GM23338 (cell line): ENCODE measurements around the gene LCE3E. TPM values are rescaled to one million over a fixed set of nuclear protein-coding genes. Genes with fewer than 3 reads are reported as not detected.

Source experiments
- ATAC-seq: fragments of 200-7000 bp; cut with Tn5 transposase; 3 replicates; pipeline ENCODE4 v1.9.1; 2020
- DNase-seq: peaks from one replicate; pipeline ENCODE4 v3.0.0-alpha.2; 2015; ENCODE audit warnings: low spot score
- H2AFZ ChIP-seq: fragments of 200-600 bp; sonication (generic); 2 replicates; pipeline ENCODE4 v1.8.0; 2016; ENCODE audit warnings: antibody characterized with exemption, mild to moderate bottlenecking, moderate library complexity
- H3F3A ChIP-seq: fragments of 200-600 bp; sonication (generic); replicated peaks from 2 replicates; pipeline ENCODE4 v1.8.0; 2017; ENCODE audit warnings: antibody characterized with exemption, mixed run types, low read depth
- H3K27ac ChIP-seq: fragments of 200-600 bp; sonication (generic); 2 replicates; pipeline ENCODE4 v1.6.1; 2016; ENCODE audit warnings: low read depth
- H3K27me3 ChIP-seq: fragments of 200-600 bp; sonication (generic); 2 replicates; pipeline ENCODE4 v1.8.0; 2016; ENCODE audit warnings: mild to moderate bottlenecking, mixed run types, moderate library complexity; ENCODE audit not compliant: insufficient read depth
- H3K36me3 ChIP-seq: fragments of 200-600 bp; sonication (generic); 2 replicates; pipeline ENCODE4 v1.8.0; 2016; ENCODE audit warnings: mild to moderate bottlenecking; ENCODE audit not compliant: insufficient read depth
- H3K4me1 ChIP-seq: fragments of 200-600 bp; sonication (generic); 2 replicates; pipeline ENCODE4 v1.8.0; 2016; ENCODE audit warnings: mild to moderate bottlenecking, moderate library complexity; ENCODE audit not compliant: insufficient read depth
- H3K4me2 ChIP-seq: fragments of 200-600 bp; sonication (generic); 2 replicates; pipeline ENCODE4 v1.7.1; 2017; ENCODE audit warnings: mixed run types
- H3K4me3 ChIP-seq: fragments of 200-600 bp; sonication (generic); 2 replicates; pipeline ENCODE4 v1.6.1; 2016; ENCODE audit warnings: mixed run types
- H3K79me2 ChIP-seq: fragments of 200-600 bp; sonication (generic); replicated peaks from 2 replicates; pipeline ENCODE4 v1.8.0; 2017; ENCODE audit warnings: mild to moderate bottlenecking; ENCODE audit not compliant: insufficient read depth
- H3K9me2 ChIP-seq: fragments of 200-600 bp; sonication (generic); 2 replicates; pipeline ENCODE4 v1.8.0; 2017; ENCODE audit not compliant: insufficient read depth
- H4K20me1 ChIP-seq: fragments of 200-600 bp; sonication (generic); replicated peaks from 2 replicates; pipeline ENCODE4 v1.8.0; 2017; ENCODE audit warnings: mild to moderate bottlenecking; ENCODE audit not compliant: insufficient read depth
- H3K27ac Mint-ChIP-seq: 2 replicates; pipeline ENCODE4 v1.8.0; 2020; ENCODE audit warnings: inconsistent platforms, mild to moderate bottlenecking, moderate library complexity, mixed read lengths
- H3K27me3 Mint-ChIP-seq: 3 replicates; pipeline ENCODE4 v1.8.0; 2022; ENCODE audit warnings: low read depth, mild to moderate bottlenecking, moderate library complexity, mixed read lengths, inconsistent platforms; ENCODE audit not compliant: insufficient read depth, poor library complexity
- H3K36me3 Mint-ChIP-seq: 3 replicates; pipeline ENCODE4 v1.8.0; 2021; ENCODE audit warnings: low read depth, mild to moderate bottlenecking, inconsistent platforms, moderate library complexity, mixed read lengths
- H3K4me1 Mint-ChIP-seq: 3 replicates; pipeline ENCODE4 v1.8.0; 2020; ENCODE audit warnings: mild to moderate bottlenecking, inconsistent platforms, mixed read lengths
- H3K4me3 Mint-ChIP-seq: 3 replicates; pipeline ENCODE4 v1.8.0; 2021; ENCODE audit warnings: moderate library complexity, mild to moderate bottlenecking, inconsistent platforms, mixed read lengths
- H3K9me3 Mint-ChIP-seq: 3 replicates; pipeline ENCODE4 v1.8.0; 2020; ENCODE audit warnings: moderate library complexity, mild to moderate bottlenecking, inconsistent platforms, mixed read lengths
- CTCF ChIP-seq, 2 experiments: fragments of 200-600 bp in 1 of 2; sonication (generic) in 1 of 2; conservative IDR thresholded peaks; 2 replicates each; pipeline versions ENCODE4 v1.5.1 to v1.6.1; 2016 to 2017; ENCODE audit warnings: antibody characterized with exemption in 2 of 2, low read depth in 2 of 2, mild to moderate bottlenecking in 2 of 2, moderate library complexity in 1 of 2
- ETS1 ChIP-seq: IDR thresholded peaks from 2 replicates; pipeline ENCODE4 v1.6.1; 2016; ENCODE audit warnings: antibody characterized with exemption
- EZH2 ChIP-seq: fragments of 200-600 bp; sonication (generic); IDR thresholded peaks from one replicate; pipeline ENCODE4 v1.8.0; 2017; ENCODE audit warnings: antibody characterized with exemption, mild to moderate bottlenecking, low read depth; ENCODE audit not compliant: unreplicated experiment
- EZH2phosphoT487 ChIP-seq: fragments of 200-600 bp; sonication (generic); IDR thresholded peaks from one replicate; pipeline ENCODE4 v1.8.1; 2018; ENCODE audit warnings: antibody characterized with exemption; ENCODE audit not compliant: unreplicated experiment
- NANOG ChIP-seq: IDR thresholded peaks from 2 replicates; pipeline ENCODE4 v1.6.1; 2016; ENCODE audit warnings: antibody characterized with exemption, borderline replicate concordance
- REST ChIP-seq: IDR thresholded peaks from one replicate; pipeline ENCODE4 v1.6.1; 2018; ENCODE audit warnings: antibody characterized with exemption; ENCODE audit not compliant: unreplicated experiment
- ZNF331 ChIP-seq: fragments of 250-450 bp; sonication (Bioruptor Pico); IDR thresholded peaks from 2 replicates; pipeline ENCODE4 v1.5.0; 2020; ENCODE audit warnings: low read depth, mild to moderate bottlenecking, moderate library complexity
- ZNF462 ChIP-seq: fragments of 250-450 bp; sonication (Bioruptor Pico); IDR thresholded peaks from 2 replicates; pipeline ENCODE4 v1.5.0; 2020; ENCODE audit warnings: mild to moderate bottlenecking, moderate library complexity
- polyA plus RNA-seq: library from polyadenylated mRNA; unstranded; fragments of >200 nt; fragmentation: Nextera tagmentation; extraction: Ambion mirVana; gene quantifications from 2 replicates; pipeline ENCODE4 v1.2.1, GENCODE V29; 2016
- total RNA-seq: library from RNA; depleted of rRNA; stranded (reverse); fragments of >200 nt; shearing (Covaris generic); gene quantifications from 2 replicates; pipeline ENCODE4 v1.2.3, GENCODE V29; 2014

The LCE3E gene
- total and polyA plus RNA-seq, 2 experiments from 2014 or later = not detected

GRCh38 chr1:152596986-152597385 lies 30.4 kb upstream of the LCE3E start (continued):
- no peak for TF ChIP-seq REST

- no peaks in the 10 kb centered on the region for H3K4me1 Mint-ChIP-seq
- H3K9me3 Mint-ChIP-seq = peaks cover 2% of the 10 kb centered on the region; the same call in 1 of the 3 replicates
- no peak for ATAC-seq
- no peak for TF ChIP-seq NANOG
- no peak for TF ChIP-seq REST
- TF ChIP-seq ZNF331 = no peak
- no peak for TF ChIP-seq EZH2phosphoT487
- no peak for TF ChIP-seq EZH2
- no peak for TF ChIP-seq ZNF462 (CRISPR knock-in tag)
- no peak for TF ChIP-seq ETS1
- TF ChIP-seq CTCF (conservative IDR thresholded peaks at IDR 0.05; ENCODE audit: low read depth in 2 of 2) = no peak
These were observed 19.0 kb upstream of the LCE3E start for GRCh38 chr1:152585586-152585985.

More at GRCh38 chr1:152585586-152585985, 19.0 kb upstream of the LCE3E start:
- Histone ChIP-seq H3K4me3 (no peak overlapping the region), H3K9me2 (peaks cover 4% of the 10 kb centered on the region; the same call in 1 of the 2 replicates), H3K36me3 (no peaks in the 10 kb centered on the region), H3K27me3 (no peaks in the 10 kb centered on the region), H3K79me2 (no peaks in the 10 kb centered on the region), H3K4me2 (no peak overlapping the region), H3F3A (no peaks in the 10 kb centered on the region), H3K4me1 (no peaks in the 10 kb centered on the region), H2AFZ (no peak overlapping the region), H3K27ac (no peak overlapping the region), H4K20me1 (no peaks in the 10 kb centered on the region)
- Mint-ChIP-seq H3K27ac (no peak overlapping the region), H3K36me3 (no peaks in the 10 kb centered on the region), H3K27me3 (no peaks in the 10 kb centered on the region), H3K4me3 (no peak overlapping the region)
- no peak for DNase-seq
